Measurements from ENCODE around the gene PCDHA1. TPM values are rescaled to one million over a fixed set of nuclear protein-coding genes. Genes with fewer than 3 reads are reported as not detected.
"Not testable (repeated sequence)": the region's sequence is repeated elsewhere in the genome, so short reads cannot be mapped to it uniquely, and the experiment has no call there.

The PCDHA1 gene
- total RNA-seq, 2 donors from 2014 or later = not detected

- Mint-ChIP-seq H3K4me3 (no peak within 1 kb of the TSS), H3K27ac (no peak within 1 kb of the TSS), H3K4me1 (no peaks in the 10 kb centered on the region), H3K36me3 (ENCODE audit: low read depth) (no peaks in the 10 kb centered on the region), H3K27me3 (peaks cover 15% of the 10 kb centered on the region), H3K9me3 (peaks cover 10% of the 10 kb centered on the region)
- no peak for ATAC-seq (replicated peaks)
Measured at GRCh38 chr5:140800816-140801493, 15.0 kb downstream of the PCDHA1 start, which contains the start of gene PCDHA3. TSS of gene PCDHA3 (plus strand) at chr5:140801057.

DNA sequence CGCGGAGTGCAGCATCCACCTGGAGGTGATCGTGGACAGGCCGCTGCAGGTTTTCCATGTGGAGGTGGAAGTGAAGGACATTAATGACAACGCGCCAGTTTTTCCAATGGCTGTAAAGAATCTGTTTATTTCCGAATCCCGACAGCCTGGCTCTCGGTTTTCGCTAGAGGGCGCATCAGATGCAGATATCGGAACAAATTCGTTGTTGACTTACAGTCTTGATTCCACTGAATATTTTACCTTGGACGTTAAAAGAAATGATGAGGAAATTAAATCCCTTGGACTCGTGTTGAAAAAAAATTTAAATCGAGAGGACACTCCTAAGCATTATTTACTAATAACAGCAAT is 15.5 kb downstream of the PCDHA1 start:
- Mint-ChIP-seq H3K4me3 (no peak overlapping the region), H3K4me1 (no peaks in the 10 kb centered on the region), H3K27me3 (peaks cover 17% of the 10 kb centered on the region), H3K27ac (no peak overlapping the region), H3K36me3 (ENCODE audit: low read depth) (no peaks in the 10 kb centered on the region), H3K9me3 (peaks cover 10% of the 10 kb centered on the region)
- no peak for ATAC-seq (replicated peaks)

GRCh38 chr5:140802381-140802780 is 16.4 kb downstream of the PCDHA1 start:
- Mint-ChIP-seq H3K27me3 (peaks cover 21% of the 10 kb centered on the region), H3K9me3 (peaks cover 10% of the 10 kb centered on the region)
- not testable (repeated sequence) for H3K27ac Mint-ChIP-seq; ATAC-seq (replicated peaks); H3K4me3 Mint-ChIP-seq; H3K36me3 Mint-ChIP-seq (ENCODE audit: low read depth); H3K4me1 Mint-ChIP-seq

GRCh38 chr5:140802781-140803271 is 16.9 kb downstream of the PCDHA1 start:
- ATAC-seq (replicated peaks) = no peak
- H3K9me3 Mint-ChIP-seq = peaks cover 10% of the 10 kb centered on the region
- H3K27ac Mint-ChIP-seq = no peak overlapping the region
- H3K27me3 Mint-ChIP-seq = peaks cover 21% of the 10 kb centered on the region
- no peaks in the 10 kb centered on the region for H3K4me1 Mint-ChIP-seq
- H3K4me3 Mint-ChIP-seq = no peak overlapping the region
- H3K36me3 Mint-ChIP-seq (ENCODE audit: low read depth) = no peaks in the 10 kb centered on the region

DNA sequence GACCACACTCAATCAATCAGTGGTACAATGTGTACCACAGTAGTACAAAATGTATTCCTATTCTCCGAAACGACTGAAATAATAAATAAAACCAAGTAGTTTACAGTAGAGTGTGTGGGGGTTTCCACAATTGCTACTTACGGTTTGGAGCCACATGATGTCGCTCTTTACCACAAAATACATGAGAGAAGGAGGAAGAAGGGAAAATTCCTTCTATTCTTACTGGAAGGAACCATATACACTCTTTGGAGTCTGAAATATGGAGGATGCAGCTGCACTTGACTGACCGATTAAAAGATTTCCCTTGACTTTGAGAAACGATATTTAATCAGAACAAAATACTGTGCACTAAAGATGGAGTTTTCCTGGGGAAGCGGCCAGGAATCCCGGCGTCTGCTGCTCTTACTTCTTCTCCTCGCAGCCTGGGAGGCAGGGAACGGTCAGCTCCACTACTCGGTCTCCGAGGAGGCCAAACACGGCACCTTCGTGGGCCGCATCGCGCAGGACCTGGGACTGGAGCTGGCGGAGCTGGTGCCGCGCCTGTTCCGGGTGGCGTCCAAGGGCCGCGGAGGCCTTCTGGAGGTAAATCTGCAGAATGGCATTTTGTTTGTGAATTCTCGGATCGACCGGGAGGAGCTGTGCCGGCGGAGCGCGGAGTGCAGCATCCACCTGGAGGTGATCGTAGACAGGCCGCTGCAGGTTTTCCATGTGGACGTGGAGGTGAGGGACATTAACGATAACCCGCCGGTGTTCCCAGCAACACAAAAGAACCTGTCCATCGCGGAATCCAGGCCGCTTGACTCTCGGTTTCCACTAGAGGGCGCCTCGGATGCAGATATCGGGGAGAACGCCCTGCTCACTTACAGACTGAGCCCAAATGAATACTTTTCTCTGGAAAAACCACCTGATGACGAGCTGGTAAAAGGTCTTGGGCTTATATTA is 21.2 kb downstream of the PCDHA1 start, which contains the start of gene PCDHA4:
Gene PCDHA4, plus strand, starts transcription at position 235 of the 942 bp plus-strand sequence.
- no peak within 1 kb of the TSS for H3K27ac Mint-ChIP-seq
- H3K4me3 Mint-ChIP-seq = no peak within 1 kb of the TSS
- peaks cover 7% of the 10 kb centered on the region for H3K9me3 Mint-ChIP-seq
- no peaks in the 10 kb centered on the region for H3K4me1 Mint-ChIP-seq
- no peak for ATAC-seq (replicated peaks)
- peaks cover 16% of the 10 kb centered on the region for H3K27me3 Mint-ChIP-seq
- no peaks in the 10 kb centered on the region for H3K36me3 Mint-ChIP-seq (ENCODE audit: low read depth)

DNA sequence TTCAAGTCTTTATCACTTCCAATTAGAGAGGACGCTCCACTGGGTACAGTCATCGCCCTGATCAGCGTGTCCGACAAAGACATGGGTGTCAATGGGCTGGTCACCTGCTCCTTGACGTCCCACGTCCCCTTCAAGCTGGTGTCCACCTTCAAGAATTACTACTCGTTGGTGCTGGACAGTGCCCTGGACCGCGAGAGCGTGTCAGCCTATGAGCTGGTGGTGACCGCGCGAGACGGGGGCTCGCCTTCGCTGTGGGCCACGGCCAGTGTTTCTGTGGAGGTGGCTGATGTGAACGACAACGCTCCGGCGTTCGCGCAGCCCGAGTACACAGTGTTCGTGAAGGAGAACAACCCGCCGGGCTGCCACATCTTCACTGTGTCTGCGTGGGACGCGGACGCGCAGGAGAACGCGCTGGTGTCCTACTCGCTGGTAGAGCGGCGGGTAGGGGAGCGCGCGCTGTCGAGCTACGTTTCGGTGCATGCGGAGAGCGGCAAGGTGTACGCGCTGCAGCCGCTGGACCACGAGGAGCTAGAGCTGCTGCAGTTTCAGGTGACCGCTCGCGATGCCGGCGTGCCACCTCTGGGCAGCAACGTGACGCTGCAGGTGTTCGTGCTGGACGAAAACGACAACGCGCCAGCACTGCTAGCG is 22.4 kb downstream of the PCDHA1 start:
- H3K4me3 Mint-ChIP-seq; H3K36me3 Mint-ChIP-seq (ENCODE audit: low read depth); ATAC-seq (replicated peaks); H3K27ac Mint-ChIP-seq; H3K4me1 Mint-ChIP-seq: not testable (repeated sequence)
- H3K27me3 Mint-ChIP-seq = peaks cover 19% of the 10 kb centered on the region
- peaks cover 11% of the 10 kb centered on the region for H3K9me3 Mint-ChIP-seq

DNA sequence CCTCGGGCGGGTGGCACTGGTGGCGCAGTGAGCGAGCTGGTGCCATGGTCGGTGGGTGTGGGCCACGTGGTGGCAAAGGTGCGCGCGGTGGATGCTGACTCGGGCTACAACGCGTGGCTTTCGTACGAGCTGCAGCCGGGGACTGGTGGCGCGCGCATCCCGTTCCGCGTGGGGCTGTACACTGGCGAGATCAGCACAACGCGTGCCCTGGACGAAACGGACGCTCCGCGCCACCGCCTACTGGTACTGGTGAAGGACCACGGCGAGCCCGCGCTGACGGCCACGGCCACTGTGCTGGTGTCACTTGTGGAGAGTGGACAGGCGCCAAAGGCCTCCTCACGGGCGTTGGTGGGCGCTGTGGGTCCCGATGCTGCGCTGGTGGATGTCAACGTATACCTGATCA is 22.9 kb downstream of the PCDHA1 start:
- H3K4me1 Mint-ChIP-seq = no peaks in the 10 kb centered on the region
- H3K9me3 Mint-ChIP-seq = peaks cover 11% of the 10 kb centered on the region
- no peak overlapping the region for H3K27ac Mint-ChIP-seq
- H3K36me3 Mint-ChIP-seq (ENCODE audit: low read depth) = no peaks in the 10 kb centered on the region
- no peak overlapping the region for H3K4me3 Mint-ChIP-seq
- peaks cover 19% of the 10 kb centered on the region for H3K27me3 Mint-ChIP-seq
- no peak for ATAC-seq (replicated peaks)

DNA sequence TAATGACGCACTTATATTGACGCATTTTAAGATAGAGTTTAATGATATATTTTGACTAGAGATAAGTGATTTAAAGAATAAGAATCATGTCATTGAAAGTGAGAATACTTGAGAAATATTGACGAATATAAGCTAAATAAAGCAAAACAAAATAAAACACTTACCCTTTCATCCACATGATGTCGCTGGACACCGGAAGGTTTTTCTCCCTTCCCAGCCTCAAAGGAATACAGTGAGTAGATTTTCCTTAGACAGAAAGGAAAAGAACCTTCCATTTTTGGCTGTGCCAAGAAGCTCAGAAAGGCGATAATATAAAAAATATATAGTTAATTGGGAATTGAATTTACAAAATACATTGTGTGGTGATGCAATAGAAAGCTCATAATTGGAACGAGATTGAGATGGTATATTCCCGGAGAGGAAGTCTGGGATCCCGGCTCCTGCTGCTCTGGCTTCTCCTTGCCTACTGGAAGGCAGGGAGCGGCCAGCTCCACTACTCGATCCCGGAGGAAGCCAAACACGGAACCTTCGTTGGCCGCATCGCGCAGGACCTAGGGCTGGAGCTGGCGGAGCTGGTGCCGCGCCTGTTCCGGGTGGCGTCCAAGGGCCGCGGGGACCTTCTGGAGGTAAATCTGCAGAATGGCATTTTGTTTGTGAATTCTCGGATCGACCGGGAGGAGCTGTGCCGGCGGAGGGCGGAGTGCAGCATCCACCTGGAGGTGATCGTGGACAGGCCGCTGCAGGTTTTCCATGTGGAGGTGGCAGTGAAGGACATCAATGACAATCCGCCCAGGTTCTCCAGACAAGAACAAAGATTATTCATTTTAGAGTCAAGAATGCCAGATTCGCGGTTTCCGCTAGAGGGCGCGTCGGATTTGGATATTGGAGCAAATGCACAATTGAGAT is 35.7 kb downstream of the PCDHA1 start, which contains the start of gene PCDHA5:
Gene PCDHA5, plus strand, starts transcription at position 239 of the 906 bp plus-strand sequence.
- no peaks in the 10 kb centered on the region for H3K36me3 Mint-ChIP-seq (ENCODE audit: low read depth)
- no peak within 1 kb of the TSS for H3K4me3 Mint-ChIP-seq
- no peaks in the 10 kb centered on the region for H3K4me1 Mint-ChIP-seq
- peaks cover 8% of the 10 kb centered on the region for H3K9me3 Mint-ChIP-seq
- H3K27ac Mint-ChIP-seq = no peak within 1 kb of the TSS
- ATAC-seq (replicated peaks) = no peak
- H3K27me3 Mint-ChIP-seq = peaks cover 8% of the 10 kb centered on the region

GRCh38 chr5:140822281-140822629 is 36.3 kb downstream of the PCDHA1 start:
- Mint-ChIP-seq H3K27ac (no peak overlapping the region), H3K36me3 (ENCODE audit: low read depth) (no peaks in the 10 kb centered on the region), H3K4me3 (no peak overlapping the region), H3K27me3 (peaks cover 14% of the 10 kb centered on the region), H3K4me1 (no peaks in the 10 kb centered on the region), H3K9me3 (peaks cover 12% of the 10 kb centered on the region)
- no peak for ATAC-seq (replicated peaks)

DNA sequence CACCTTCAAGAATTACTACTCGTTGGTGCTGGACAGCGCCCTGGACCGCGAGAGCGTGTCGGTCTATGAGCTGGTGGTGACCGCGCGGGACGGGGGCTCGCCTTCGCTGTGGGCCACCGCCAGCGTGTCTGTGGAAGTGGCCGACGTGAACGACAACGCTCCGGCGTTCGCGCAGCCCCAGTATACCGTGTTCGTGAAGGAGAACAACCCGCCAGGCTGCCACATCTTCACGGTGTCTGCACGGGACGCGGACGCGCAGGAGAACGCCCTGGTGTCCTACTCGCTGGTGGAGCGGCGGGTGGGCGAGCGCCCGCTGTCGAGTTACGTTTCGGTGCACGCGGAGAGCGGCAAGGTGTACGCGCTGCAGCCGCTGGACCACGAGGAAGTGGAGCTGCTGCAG is 37.0 kb downstream of the PCDHA1 start:
- H3K4me1 Mint-ChIP-seq; H3K36me3 Mint-ChIP-seq (ENCODE audit: low read depth); H3K27ac Mint-ChIP-seq; H3K4me3 Mint-ChIP-seq; ATAC-seq (replicated peaks): not testable (repeated sequence)
- Mint-ChIP-seq H3K27me3 (peaks cover 19% of the 10 kb centered on the region), H3K9me3 (peaks cover 12% of the 10 kb centered on the region)

DNA sequence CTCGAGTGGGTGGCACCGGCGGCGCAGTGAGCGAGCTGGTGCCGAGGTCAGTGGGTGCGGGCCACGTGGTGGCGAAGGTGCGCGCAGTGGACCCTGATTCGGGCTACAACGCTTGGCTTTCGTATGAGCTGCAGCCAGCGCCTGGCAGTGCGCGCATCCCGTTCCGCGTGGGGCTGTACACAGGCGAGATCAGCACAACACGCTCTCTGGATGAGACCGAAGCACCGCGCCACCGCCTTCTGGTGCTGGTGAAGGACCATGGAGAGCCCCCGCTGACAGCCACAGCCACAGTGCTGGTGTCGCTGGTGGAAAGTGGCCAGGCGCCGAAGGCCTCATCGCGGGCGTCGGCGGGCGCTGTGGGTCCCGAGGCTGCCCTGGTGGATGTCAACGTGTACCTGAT is 37.5 kb downstream of the PCDHA1 start:
- no peaks in the 10 kb centered on the region for H3K36me3 Mint-ChIP-seq (ENCODE audit: low read depth)
- H3K4me1 Mint-ChIP-seq = no peaks in the 10 kb centered on the region
- H3K27me3 Mint-ChIP-seq = peaks cover 21% of the 10 kb centered on the region
- no peak for ATAC-seq (replicated peaks)
- H3K4me3 Mint-ChIP-seq = no peak overlapping the region
- no peak overlapping the region for H3K27ac Mint-ChIP-seq
- peaks cover 13% of the 10 kb centered on the region for H3K9me3 Mint-ChIP-seq

DNA sequence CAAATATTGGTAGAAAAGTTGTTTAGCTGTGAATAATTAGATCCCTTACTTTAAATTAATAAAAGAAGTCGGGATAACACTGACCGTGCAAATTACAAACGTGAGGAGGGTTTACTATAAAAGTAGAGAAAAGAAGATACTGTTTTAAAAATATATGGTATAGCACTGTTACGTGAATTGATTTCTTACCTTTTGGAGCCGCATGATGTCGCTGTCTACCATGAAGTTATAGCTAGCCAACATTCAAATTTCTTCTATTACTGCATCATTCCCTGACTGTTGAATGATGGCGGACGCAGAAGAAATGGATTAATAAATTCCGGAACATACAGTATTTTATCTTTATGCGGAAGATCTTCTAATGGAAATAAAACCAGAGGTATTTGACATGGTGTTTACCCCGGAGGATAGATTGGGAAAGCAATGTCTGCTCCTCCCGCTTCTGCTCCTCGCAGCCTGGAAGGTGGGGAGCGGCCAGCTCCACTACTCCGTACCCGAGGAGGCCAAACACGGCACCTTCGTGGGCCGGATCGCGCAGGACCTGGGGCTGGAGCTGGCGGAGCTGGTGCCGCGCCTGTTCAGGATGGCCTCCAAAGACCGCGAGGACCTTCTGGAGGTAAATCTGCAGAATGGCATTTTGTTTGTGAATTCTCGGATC is 41.9 kb downstream of the PCDHA1 start, which contains the start of gene PCDHA6:
Gene PCDHA6, plus strand, starts transcription at position 257 of the 658 bp plus-strand sequence. Its CDS starts 132 bp downstream, at position 389.
- no peak within 1 kb of the TSS for H3K4me3 Mint-ChIP-seq
- H3K27me3 Mint-ChIP-seq = peaks cover 24% of the 10 kb centered on the region
- no peak for ATAC-seq (replicated peaks)
- H3K27ac Mint-ChIP-seq = no peak within 1 kb of the TSS
- peaks cover 12% of the 10 kb centered on the region for H3K9me3 Mint-ChIP-seq
- H3K4me1 Mint-ChIP-seq = no peaks in the 10 kb centered on the region
- no peaks in the 10 kb centered on the region for H3K36me3 Mint-ChIP-seq (ENCODE audit: low read depth)

DNA sequence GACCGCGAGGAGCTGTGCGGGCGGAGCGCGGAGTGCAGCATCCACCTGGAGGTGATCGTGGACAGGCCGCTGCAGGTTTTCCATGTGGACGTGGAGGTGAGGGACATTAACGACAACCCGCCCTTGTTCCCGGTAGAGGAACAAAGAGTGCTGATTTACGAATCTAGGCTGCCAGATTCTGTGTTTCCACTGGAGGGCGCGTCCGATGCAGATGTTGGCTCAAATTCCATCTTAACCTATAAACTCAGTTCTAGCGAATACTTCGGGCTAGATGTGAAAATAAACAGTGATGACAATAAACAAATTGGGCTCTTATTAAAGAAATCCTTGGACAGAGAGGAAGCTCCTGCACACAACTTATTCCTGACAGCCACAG is 42.4 kb downstream of the PCDHA1 start:
- Mint-ChIP-seq H3K36me3 (ENCODE audit: low read depth) (no peaks in the 10 kb centered on the region), H3K27ac (no peak overlapping the region), H3K4me1 (no peaks in the 10 kb centered on the region), H3K9me3 (peaks cover 12% of the 10 kb centered on the region), H3K4me3 (no peak overlapping the region), H3K27me3 (peaks cover 27% of the 10 kb centered on the region)
- ATAC-seq (replicated peaks) = no peak
